Smooth muscle cell (in vitro differentiated cells): ENCODE data around the gene AOAH. TPM values are rescaled to one million over a fixed set of nuclear protein-coding genes. Genes with fewer than 3 reads are reported as not detected.
"Not testable (repeated sequence)": the region's sequence is repeated elsewhere in the genome, so short reads cannot be mapped to it uniquely, and the experiment has no call there.

Experiments
- DNase-seq: peaks from one replicate; lab custom pipeline; 2025; ENCODE audit not compliant: unreplicated experiment; lab: John Stamatoyannopoulos, UW
- H2AFZ ChIP-seq: fragments of 200-600 bp; sonication (generic); 2 replicates; pipeline ENCODE4 v1.6.0; 2016; ENCODE audit warnings: antibody characterized with exemption, low read depth, mild to moderate bottlenecking
- H3F3A ChIP-seq: fragments of 200-600 bp; sonication (generic); 2 replicates; pipeline ENCODE4 v1.6.0; 2017; ENCODE audit warnings: antibody characterized with exemption, low read depth
- H3K27ac ChIP-seq: fragments of 200-600 bp; sonication (generic); 2 replicates; pipeline ENCODE4 v1.5.1; 2016; ENCODE audit warnings: low read depth, mild to moderate bottlenecking
- H3K27me3 ChIP-seq: fragments of 200-600 bp; sonication (generic); 2 replicates; pipeline ENCODE4 v1.6.1; 2016; ENCODE audit warnings: low read depth, mild to moderate bottlenecking
- H3K36me3 ChIP-seq: fragments of 200-600 bp; sonication (generic); 2 replicates; pipeline ENCODE4 v1.5.1; 2016; ENCODE audit warnings: low read depth
- H3K4me1 ChIP-seq: fragments of 200-600 bp; sonication (generic); 2 replicates; pipeline ENCODE4 v1.5.1; 2016; ENCODE audit warnings: low read depth
- H3K4me2 ChIP-seq: fragments of 200-600 bp; sonication (generic); 2 replicates; pipeline ENCODE4 v1.6.0; 2016; ENCODE audit warnings: mild to moderate bottlenecking
- H3K4me3 ChIP-seq: fragments of 200-600 bp; sonication (generic); 2 replicates; pipeline ENCODE4 v1.5.1; 2016; ENCODE audit warnings: mild to moderate bottlenecking
- H3K79me2 ChIP-seq: fragments of 200-600 bp; sonication (generic); 2 replicates; pipeline ENCODE4 v1.6.0; 2016; ENCODE audit warnings: low read depth, mild to moderate bottlenecking
- H3K9ac ChIP-seq: fragments of 200-600 bp; sonication (generic); 2 replicates; pipeline ENCODE4 v1.6.0; 2016; ENCODE audit warnings: low read depth
- H3K9me3 ChIP-seq: fragments of 200-600 bp; sonication (generic); replicated peaks from 2 replicates; pipeline ENCODE4 v1.5.1; 2016; ENCODE audit warnings: low read depth
- H4K20me1 ChIP-seq: fragments of 200-600 bp; sonication (generic); 2 replicates; pipeline ENCODE4 v1.6.0; 2016; ENCODE audit warnings: low read depth
- WGBS: methylation state at CpG from one replicate; pipeline ENCODE4 v1.1.7; 2016; ENCODE audit warnings: low lambda C conversion rate; 5-methylcytosine and 5-hydroxymethylcytosine counted together
- polyA plus RNA-seq: library from polyadenylated mRNA; unstranded; fragments of >200 nt; fragmentation: Nextera tagmentation; extraction: Ambion mirVana; gene quantifications from 2 replicates; pipeline ENCODE4 v1.2.1, GENCODE V29; 2016
- total RNA-seq: library from RNA; depleted of rRNA; stranded (reverse); fragments of >200 nt; gene quantifications from 2 replicates; pipeline ENCODE4 v1.2.3, GENCODE V29; 2014
- TF ChIP-seq, protein P1 (sequence below): fragments of 200-600 bp; sonication (generic); IDR thresholded peaks from 2 replicates; pipeline ENCODE4 v1.5.1; 2017; ENCODE audit warnings: borderline replicate concordance, mild to moderate bottlenecking, antibody characterized with exemption; ENCODE audit not compliant: insufficient read depth, poor library complexity, severe bottlenecking

Gene AOAH
- total and polyA plus RNA-seq, 2 experiments from 2014 or later, result not detected

DNA sequence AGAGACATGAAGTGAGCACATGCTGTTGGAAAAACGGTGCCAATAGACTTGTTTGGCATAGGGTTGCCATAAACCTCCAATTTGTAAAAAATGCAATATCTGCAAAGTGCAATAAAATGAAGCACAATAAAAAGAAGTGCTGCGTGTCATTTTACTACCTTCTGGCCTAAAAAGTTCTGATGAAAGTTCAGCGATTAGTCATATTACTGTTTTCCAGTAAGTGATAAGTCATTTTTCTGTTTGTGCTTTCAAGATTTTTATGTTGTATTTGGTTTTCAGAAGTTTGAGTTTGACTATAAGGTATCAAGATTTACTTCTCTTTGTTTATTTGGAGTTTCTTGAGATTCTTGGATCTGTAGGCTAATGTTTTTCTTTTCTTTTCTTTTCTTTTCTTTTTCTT is 16.8 kb downstream of the AOAH start:
- no peaks in the 10 kb centered on the region for H3K4me1 ChIP-seq
- H3K27me3 ChIP-seq, result no peaks in the 10 kb centered on the region
- no peaks in the 10 kb centered on the region for H3F3A ChIP-seq
- no peak overlapping the region for H3K27ac ChIP-seq
- no peaks in the 10 kb centered on the region for H4K20me1 ChIP-seq
- H3K9ac ChIP-seq, result no peak overlapping the region
- H2AFZ ChIP-seq, result no peak overlapping the region
- DNase-seq, result no peak
- WGBS, result 86% methylated on average over 3 of the region's 3 CpGs
- H3K79me2 ChIP-seq, result no peaks in the 10 kb centered on the region
- no peaks in the 10 kb centered on the region for H3K36me3 ChIP-seq
- H3K4me2 ChIP-seq, result no peak overlapping the region
- TF ChIP-seq, protein P1, sequence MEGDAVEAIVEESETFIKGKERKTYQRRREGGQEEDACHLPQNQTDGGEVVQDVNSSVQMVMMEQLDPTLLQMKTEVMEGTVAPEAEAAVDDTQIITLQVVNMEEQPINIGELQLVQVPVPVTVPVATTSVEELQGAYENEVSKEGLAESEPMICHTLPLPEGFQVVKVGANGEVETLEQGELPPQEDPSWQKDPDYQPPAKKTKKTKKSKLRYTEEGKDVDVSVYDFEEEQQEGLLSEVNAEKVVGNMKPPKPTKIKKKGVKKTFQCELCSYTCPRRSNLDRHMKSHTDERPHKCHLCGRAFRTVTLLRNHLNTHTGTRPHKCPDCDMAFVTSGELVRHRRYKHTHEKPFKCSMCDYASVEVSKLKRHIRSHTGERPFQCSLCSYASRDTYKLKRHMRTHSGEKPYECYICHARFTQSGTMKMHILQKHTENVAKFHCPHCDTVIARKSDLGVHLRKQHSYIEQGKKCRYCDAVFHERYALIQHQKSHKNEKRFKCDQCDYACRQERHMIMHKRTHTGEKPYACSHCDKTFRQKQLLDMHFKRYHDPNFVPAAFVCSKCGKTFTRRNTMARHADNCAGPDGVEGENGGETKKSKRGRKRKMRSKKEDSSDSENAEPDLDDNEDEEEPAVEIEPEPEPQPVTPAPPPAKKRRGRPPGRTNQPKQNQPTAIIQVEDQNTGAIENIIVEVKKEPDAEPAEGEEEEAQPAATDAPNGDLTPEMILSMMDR, result no peak
- no peaks in the 10 kb centered on the region for H3K9me3 ChIP-seq
- no peak overlapping the region for H3K4me3 ChIP-seq

DNA sequence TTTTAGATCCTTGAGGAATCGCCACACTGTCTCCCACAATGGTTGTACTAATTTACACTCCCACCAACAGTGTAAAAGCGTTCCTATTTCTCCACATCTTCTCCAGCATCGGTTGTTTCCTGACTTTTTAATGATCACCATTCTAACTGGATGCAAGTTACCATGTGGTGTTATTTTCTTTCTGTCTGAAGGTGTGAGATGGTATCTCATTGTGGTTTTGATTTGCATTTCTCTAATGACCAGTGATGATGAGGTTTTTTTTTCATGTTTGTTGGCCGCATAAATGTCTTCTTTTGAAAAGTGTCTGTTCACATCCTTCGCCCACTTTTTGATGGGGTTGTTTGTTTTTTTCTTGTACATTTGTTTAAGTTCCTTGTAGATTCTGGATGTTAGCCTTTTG is 20.4 kb downstream of the AOAH start:
- not testable (repeated sequence) for H3K79me2 ChIP-seq, H3K9ac ChIP-seq, H3K4me2 ChIP-seq, DNase-seq, H2AFZ ChIP-seq, H3K36me3 ChIP-seq, H3F3A ChIP-seq, H3K27ac ChIP-seq, H3K27me3 ChIP-seq, H3K9me3 ChIP-seq, H3K4me3 ChIP-seq, H3K4me1 ChIP-seq, H4K20me1 ChIP-seq
- WGBS, result 82% methylated on average over 5 of the region's 5 CpGs

DNA sequence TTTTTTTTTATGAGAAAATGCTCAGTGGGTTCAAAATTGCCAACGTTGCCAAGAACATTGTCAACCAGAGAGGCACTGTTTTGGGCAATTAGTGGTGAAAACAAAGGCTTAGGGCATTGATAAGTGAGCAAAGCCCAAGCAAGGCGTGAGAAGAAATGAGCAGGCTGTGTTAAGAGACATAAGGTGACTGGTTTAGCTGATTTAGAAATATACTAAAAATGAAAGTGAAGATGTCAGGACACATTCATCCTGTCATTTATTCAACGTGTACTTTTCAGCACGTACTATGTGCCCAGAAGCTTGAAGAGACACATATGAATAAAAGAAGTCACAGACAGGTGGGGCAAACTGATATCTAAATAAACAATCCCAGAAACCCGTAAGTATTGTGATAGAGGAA is 31.8 kb downstream of the AOAH start:
- Histone ChIP-seq H2AFZ (no peak overlapping the region), H3K36me3 (no peaks in the 10 kb centered on the region), H3K4me2 (no peak overlapping the region), H3K27ac (no peak overlapping the region), H3K79me2 (no peaks in the 10 kb centered on the region), H3F3A (no peaks in the 10 kb centered on the region), H3K4me3 (no peak overlapping the region), H4K20me1 (no peaks in the 10 kb centered on the region), H3K27me3 (no peaks in the 10 kb centered on the region), H3K9ac (no peak overlapping the region), H3K4me1 (no peaks in the 10 kb centered on the region), H3K9me3 (no peaks in the 10 kb centered on the region)
- DNase-seq, result no peak
- TF ChIP-seq, protein P1, result no peak
- 73% methylated on average over 5 of the region's 5 CpGs for WGBS

DNA sequence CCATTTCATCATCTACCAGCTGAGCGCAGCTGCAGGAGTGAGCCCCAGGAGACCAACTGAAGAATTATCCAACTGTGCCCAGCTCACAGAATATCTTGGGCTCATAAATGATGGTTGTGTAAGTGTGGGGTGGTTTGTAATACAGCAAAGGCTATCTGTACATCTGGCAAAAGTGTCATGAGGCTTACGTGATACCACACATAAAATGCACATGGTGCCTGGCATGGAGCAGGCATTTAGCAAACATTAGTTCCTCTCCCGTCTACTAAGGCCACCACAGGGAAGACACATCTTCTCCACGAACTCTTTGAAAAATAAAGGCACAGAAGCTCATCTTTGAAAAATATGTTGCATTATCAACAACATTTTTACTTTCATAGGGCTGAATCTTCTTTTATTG is 32.3 kb downstream of the AOAH start:
- Histone ChIP-seq H3F3A (no peaks in the 10 kb centered on the region), H3K9me3 (no peaks in the 10 kb centered on the region), H3K4me3 (no peak overlapping the region), H3K4me1 (no peaks in the 10 kb centered on the region), H3K27me3 (no peaks in the 10 kb centered on the region), H2AFZ (no peak overlapping the region), H3K9ac (no peak overlapping the region), H3K79me2 (no peaks in the 10 kb centered on the region), H3K27ac (no peak overlapping the region), H3K4me2 (no peak overlapping the region), H4K20me1 (no peaks in the 10 kb centered on the region), H3K36me3 (no peaks in the 10 kb centered on the region)
- DNase-seq, result no peak
- whole genome bisulfite sequencing, result 71% methylated on average over 4 of the region's 4 CpGs
- TF ChIP-seq, protein P1, result no peak
